Stomach (tissue), 9 donors: ENCODE measurements around the gene SLC37A1. TPM values are rescaled to one million over a fixed set of nuclear protein-coding genes. Genes with fewer than 3 reads are reported as not detected.
A peak's percentile ranks its signal among the peaks of the same experiment; 100 is the strongest.

Source experiments
- DNase-seq, 2 donors: peaks; one replicate each; pipeline versions ENCODE4 v3.0.0 to v3.0.0-alpha.2; 2013 to 2019
- H3K27ac ChIP-seq, 5 donors: fragments of 200-600 bp in 4 of 5; sonication (generic) in 4 of 5; one replicate each; pipeline ENCODE4 v1.5.1; 2013 to 2019; ENCODE audit warnings: mild to moderate bottlenecking in 1 of 5, moderate library complexity in 1 of 5
- H3K27me3 ChIP-seq, 3 donors: fragments of 200-600 bp; sonication (generic); one replicate each; pipeline ENCODE4 v1.5.1; 2017 to 2019; ENCODE audit warnings: mixed run types in 1 of 3
- H3K36me3 ChIP-seq, 4 donors: fragments of 200-600 bp; sonication (generic); 1 replicate in 3 of 4; 2 replicates in 1 of 4; pipeline ENCODE4 v1.5.1; 2016 to 2019
- H3K4me1 ChIP-seq, 4 donors: fragments of 200-600 bp; sonication (generic); one replicate each; pipeline ENCODE4 v1.5.1; 2016 to 2019
- H3K4me3 ChIP-seq, 4 donors: fragments of 200-600 bp; sonication (generic) in 3 of 4; one replicate each; pipeline ENCODE4 v1.5.1; 2016 to 2019; ENCODE audit warnings: mild to moderate bottlenecking in 1 of 4
- H3K9me3 ChIP-seq, 4 donors: fragments of 200-600 bp; sonication (generic); one replicate each; pipeline ENCODE4 v1.5.1; 2016 to 2019
- EP300 ChIP-seq: sonication (generic); formaldehyde crosslinking; IDR thresholded peaks from one replicate; pipeline ENCODE4 v1.6.1; 2017; ENCODE audit warnings: antibody characterized with exemption
- POLR2A ChIP-seq, 4 donors: fragments of 450-650 bp; IDR thresholded peaks; one replicate each; pipeline ENCODE4 v1.6.1; 2016; ENCODE audit warnings: antibody characterized with exemption in 4 of 4, control low read depth in 2 of 4, mild to moderate bottlenecking in 1 of 4, moderate library complexity in 1 of 4
- POLR2AphosphoS5 ChIP-seq, 3 donors: sonication (generic); formaldehyde crosslinking; IDR thresholded peaks; one replicate each; pipeline ENCODE4 v1.6.1; 2016; ENCODE audit warnings: antibody characterized with exemption in 3 of 3
- WGBS, 5 donors: extraction: QIAGEN DNeasy Blood & Tissue Kit in 3 of 5; methylation state at CpG; one replicate each; pipeline versions ENCODE4 v1.1.5 to v1.1.7; 2013 to 2018; 5-methylcytosine and 5-hydroxymethylcytosine counted together
- intact Hi-C: fragments of 100-400 bp; cut with DNase I; formaldehyde crosslinking; loops from one replicate; pipeline ENCODE4 v1.15.1; 2023; ENCODE audit warnings: low total_unique reads
- polyA plus RNA-seq, 3 donors: library from polyadenylated mRNA; stranded (reverse); fragments of 200-250 nt; gene quantifications; one replicate each; pipeline ENCODE4 v1.2.3, GENCODE V29; 2013
- total RNA-seq, 5 donors: library from RNA; depleted of rRNA; stranded (reverse); fragments of >200 nt; gene quantifications; one replicate each; pipeline versions ENCODE4 v1.1.0 to v1.2.3, GENCODE V29; 2014 to 2016
- TF ChIP-seq, protein P1 (sequence below), 7 experiments: fragments of 450-650 bp in 4 of 7; fragments of 200-600 bp in 3 of 7; sonication (generic) in 3 of 7; IDR thresholded peaks; one replicate each; pipeline ENCODE4 v1.5.1; 2016 to 2019; ENCODE audit warnings: antibody characterized with exemption in 7 of 7, control low read depth in 2 of 7, mild to moderate bottlenecking in 1 of 7
- donor health status: healthy with polysubstance abuse.
- donor health status: Bipolar disorder and iron deficiency.
- donor health status: healthy.

Gene SLC37A1
- total and polyA plus RNA-seq, 8 donors, result 9.8 to 72.9 (median 18.1) TPM

DNA sequence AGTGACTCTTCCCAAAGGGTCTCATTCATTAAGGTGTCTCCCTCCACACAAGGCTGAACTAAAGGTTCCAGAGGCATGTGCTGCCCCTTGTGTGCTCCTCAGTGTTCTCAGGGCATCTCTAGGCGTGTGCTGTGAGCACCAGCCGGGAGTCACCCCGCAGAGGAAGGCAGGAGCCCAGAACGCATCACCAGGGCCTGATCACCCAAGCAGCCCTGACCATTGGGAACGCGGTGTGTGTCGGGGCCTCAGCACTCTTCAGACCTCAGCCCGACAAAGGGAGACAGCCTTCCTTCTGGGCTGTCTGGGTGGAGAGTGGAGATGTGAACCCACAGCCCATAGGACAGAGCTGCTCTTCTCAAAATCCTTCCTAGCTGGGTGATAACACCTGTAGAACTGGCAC lies 9.1 kb downstream of the SLC37A1 start:
- DNase-seq, result no peak
- Histone ChIP-seq H3K4me1 (peaks cover 44 to 100% (median 60%) of the 10 kb centered on the region in 4 donors), H3K36me3 (peaks cover 8 to 60% (median 43%) of the 10 kb centered on the region in 4 donors), H3K27ac (peak overlapping the region; percentile 80 to 91 (median 82)), H3K9me3 (no peaks in the 10 kb centered on the region), H3K4me3 (no peak overlapping the region), H3K27me3 (no peaks in the 10 kb centered on the region)
- 94 to 98% (median 95%) methylated on average over 8 of the region's 8 CpGs for WGBS, 5 donors
- TF ChIP-seq POLR2A (IDR thresholded peaks at IDR 0.05) (no peak), POLR2AphosphoS5 (IDR thresholded peaks at IDR 0.05) (no peak), EP300 (no peak)
- TF ChIP-seq, protein P1, sequence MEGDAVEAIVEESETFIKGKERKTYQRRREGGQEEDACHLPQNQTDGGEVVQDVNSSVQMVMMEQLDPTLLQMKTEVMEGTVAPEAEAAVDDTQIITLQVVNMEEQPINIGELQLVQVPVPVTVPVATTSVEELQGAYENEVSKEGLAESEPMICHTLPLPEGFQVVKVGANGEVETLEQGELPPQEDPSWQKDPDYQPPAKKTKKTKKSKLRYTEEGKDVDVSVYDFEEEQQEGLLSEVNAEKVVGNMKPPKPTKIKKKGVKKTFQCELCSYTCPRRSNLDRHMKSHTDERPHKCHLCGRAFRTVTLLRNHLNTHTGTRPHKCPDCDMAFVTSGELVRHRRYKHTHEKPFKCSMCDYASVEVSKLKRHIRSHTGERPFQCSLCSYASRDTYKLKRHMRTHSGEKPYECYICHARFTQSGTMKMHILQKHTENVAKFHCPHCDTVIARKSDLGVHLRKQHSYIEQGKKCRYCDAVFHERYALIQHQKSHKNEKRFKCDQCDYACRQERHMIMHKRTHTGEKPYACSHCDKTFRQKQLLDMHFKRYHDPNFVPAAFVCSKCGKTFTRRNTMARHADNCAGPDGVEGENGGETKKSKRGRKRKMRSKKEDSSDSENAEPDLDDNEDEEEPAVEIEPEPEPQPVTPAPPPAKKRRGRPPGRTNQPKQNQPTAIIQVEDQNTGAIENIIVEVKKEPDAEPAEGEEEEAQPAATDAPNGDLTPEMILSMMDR (IDR thresholded peaks at IDR 0.05), result no peak
- intact Hi-C loops, result no loop called here

DNA sequence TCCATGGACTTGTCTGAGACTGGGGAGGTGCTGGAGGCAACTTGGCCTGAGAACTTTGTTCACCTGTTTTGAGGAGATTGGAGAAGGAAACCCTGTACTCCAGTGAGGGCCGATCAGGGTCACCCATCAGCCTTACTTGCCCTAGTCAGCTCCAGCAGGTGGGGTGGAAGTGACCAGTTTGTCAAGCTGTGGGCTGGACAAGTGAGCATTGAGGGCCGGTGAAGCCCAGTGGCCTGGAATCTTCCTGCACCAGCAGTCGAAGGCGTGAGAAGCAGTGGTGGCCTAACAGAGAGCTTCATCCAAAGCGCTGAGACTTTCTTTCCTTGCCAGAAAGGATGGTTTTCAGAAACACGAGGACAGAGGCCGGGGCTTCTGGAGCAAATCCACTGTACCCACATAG lies 9.6 kb downstream of the SLC37A1 start:
- H3K27ac ChIP-seq, result peak overlapping the region; percentile 80 to 91 (median 82)
- DNase-seq, result no peak
- H3K4me3 ChIP-seq, result no peak overlapping the region
- no peaks in the 10 kb centered on the region for H3K27me3 ChIP-seq
- intact Hi-C loops, result no loop called here
- WGBS, 5 donors, result 84 to 97% (median 91%) methylated on average over 7 of the region's 7 CpGs
- H3K9me3 ChIP-seq, result no peaks in the 10 kb centered on the region
- H3K36me3 ChIP-seq, result peaks cover 8 to 55% (median 41%) of the 10 kb centered on the region in 4 donors
- H3K4me1 ChIP-seq, result peaks cover 47 to 100% (median 61%) of the 10 kb centered on the region in 4 donors
- TF ChIP-seq EP300 (no peak), POLR2A (IDR thresholded peaks at IDR 0.05) (no peak), POLR2AphosphoS5 (IDR thresholded peaks at IDR 0.05) (no peak)
- TF ChIP-seq, protein P1 (IDR thresholded peaks at IDR 0.05), result no peak

DNA sequence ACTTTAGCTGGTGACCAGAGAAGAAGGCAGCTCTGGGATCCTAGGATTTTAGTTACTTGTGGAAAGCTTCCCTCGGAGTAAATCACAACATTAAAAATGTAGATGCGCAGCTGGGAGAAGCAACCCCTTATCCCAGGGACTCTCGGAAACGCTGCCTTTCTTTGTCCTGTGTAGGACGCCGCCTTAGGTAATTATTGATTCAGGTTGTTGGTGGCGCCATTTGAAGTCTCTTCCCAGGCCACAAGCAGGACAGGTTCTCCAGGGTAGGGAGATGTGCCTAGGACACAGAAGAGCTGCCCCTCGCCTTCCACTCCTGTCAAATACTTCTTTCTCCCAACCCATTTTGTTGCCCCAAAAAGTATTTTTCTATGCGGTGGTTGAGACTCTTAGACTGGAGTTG lies 10.3 kb downstream of the SLC37A1 start:
- DNase-seq, result peak; percentile 54 to 67
- intact Hi-C loops, result no loop called here

DNA sequence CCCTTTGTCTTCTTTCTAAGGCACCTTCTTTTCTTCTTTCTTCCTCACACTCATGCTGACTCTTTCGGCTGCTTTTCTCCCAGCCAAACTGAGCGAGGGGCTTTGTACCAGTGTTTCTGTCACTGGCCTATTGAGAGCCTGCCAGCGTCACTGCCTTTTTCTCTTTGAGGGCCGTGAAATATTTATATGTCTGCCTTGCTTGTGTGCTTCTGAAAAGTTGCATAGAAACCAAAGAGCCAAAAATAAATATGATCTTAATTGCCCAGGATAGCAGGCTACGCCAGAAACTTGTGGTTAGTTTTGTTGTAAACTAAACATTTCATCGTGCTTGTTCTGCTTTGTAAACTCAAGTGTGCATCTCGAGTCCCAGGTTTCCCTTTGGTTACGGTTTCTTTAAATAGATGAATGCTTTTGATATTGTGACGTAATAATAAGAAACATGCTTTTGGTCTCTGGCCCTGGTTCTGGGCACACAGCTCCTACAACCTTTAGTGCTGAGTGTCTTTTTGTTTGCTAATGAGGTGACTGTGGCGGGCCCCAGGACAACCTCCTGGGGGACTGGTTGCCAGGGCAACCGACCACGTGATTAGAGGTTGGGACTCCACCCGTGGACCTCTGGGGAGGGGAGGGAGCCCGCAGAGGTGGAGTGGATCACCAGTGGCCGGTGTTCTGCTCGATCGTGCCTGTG lies 10.8 kb downstream of the SLC37A1 start:
- H3K36me3 ChIP-seq, result peaks cover 8 to 45% (median 30%) of the 10 kb centered on the region in 4 donors
- TF ChIP-seq POLR2AphosphoS5 (IDR thresholded peaks at IDR 0.05) (peak in 2 of 3 donors; percentile 3 to 62), EP300 (no peak), POLR2A (IDR thresholded peaks at IDR 0.05) (no peak)
- TF ChIP-seq, protein P1 (IDR thresholded peaks at IDR 0.05), result no peak
- peak overlapping the region; percentile 80 to 91 (median 82) for H3K27ac ChIP-seq
- H3K9me3 ChIP-seq, result no peaks in the 10 kb centered on the region
- WGBS, 5 donors, result 10 to 16% (median 10%) methylated on average over 10 to 17 of the region's 17 CpGs
- no peaks in the 10 kb centered on the region for H3K27me3 ChIP-seq
- intact Hi-C loops, result no loop called here
- DNase-seq, result peak; percentile 80 to 84
- peaks cover 49 to 93% (median 64%) of the 10 kb centered on the region in 4 donors for H3K4me1 ChIP-seq
- peak overlapping the region; percentile 16 to 35 (median 28) for H3K4me3 ChIP-seq

More for the DNA sequence above, 10.3 kb downstream of the SLC37A1 start:
- WGBS, 5 donors, result 43 to 65% (median 48%) methylated on average over 9 of the region's 9 CpGs
- peaks cover 8 to 48% (median 33%) of the 10 kb centered on the region in 4 donors for H3K36me3 ChIP-seq
- no peaks in the 10 kb centered on the region for H3K27me3 ChIP-seq
- H3K27ac ChIP-seq, result peak overlapping the region; percentile 80 to 91 (median 82)
- TF ChIP-seq POLR2AphosphoS5 (IDR thresholded peaks at IDR 0.05) (peak in 2 of 3 donors; percentile 28 to 51), EP300 (no peak), POLR2A (IDR thresholded peaks at IDR 0.05) (no peak)
- TF ChIP-seq, protein P1 (IDR thresholded peaks at IDR 0.05), result no peak
- H3K4me3 ChIP-seq, result peak overlapping the region in 1 of 4 donors; percentile 35
- peaks cover 49 to 99% (median 64%) of the 10 kb centered on the region in 4 donors for H3K4me1 ChIP-seq
- no peaks in the 10 kb centered on the region for H3K9me3 ChIP-seq
